NOMO-1 (cell line): Measurements from ENCODE around the gene BCR.
A peak's percentile ranks its signal among the peaks of the same experiment; 100 is the strongest.

Experiments used
- DNase-seq, 2 experiments: peaks; one replicate each; lab custom pipeline; 2025; ENCODE audit not compliant: unreplicated experiment in 2 of 2; lab: John Stamatoyannopoulos, UW

Gene BCR

GRCh38 chr22:23215294-23216241 lies 35.3 kb downstream of the BCR start:
- no peak for DNase-seq

DNA sequence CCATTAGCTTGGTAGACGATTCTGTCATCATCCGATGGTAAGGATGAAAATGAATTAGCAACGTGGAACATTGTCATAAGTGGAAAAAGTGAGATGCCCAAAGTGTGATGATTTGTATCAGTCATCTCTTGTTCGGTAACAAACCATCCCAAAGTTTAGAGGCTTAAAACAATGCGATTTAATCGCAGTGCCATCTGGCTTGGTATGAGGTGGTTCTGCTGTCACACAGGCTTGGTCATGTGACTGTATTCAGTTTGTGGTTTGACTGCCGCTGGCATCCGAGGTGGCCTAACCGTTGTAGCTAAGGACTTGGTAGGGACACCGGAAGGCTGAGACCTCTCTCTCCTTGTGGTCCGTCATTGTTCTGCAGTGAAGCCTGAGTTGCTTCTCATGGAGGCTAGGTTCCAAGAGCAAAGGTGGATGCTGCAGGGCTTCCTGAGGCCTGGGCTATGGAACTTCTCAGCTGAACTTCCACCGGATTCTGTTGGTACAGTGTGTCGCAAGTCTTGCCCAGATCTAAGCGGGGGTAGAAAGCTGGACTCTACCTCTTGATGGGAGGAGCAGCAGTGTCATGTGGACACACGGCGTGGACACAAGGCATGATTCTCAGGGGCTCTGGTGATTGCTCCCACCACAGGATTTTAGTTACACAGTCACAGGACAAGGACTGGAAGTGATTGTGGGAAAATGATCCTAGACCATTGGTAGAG lies 36.3 kb downstream of the BCR start:
- DNase-seq: peak; percentile 71 to 81

DNA sequence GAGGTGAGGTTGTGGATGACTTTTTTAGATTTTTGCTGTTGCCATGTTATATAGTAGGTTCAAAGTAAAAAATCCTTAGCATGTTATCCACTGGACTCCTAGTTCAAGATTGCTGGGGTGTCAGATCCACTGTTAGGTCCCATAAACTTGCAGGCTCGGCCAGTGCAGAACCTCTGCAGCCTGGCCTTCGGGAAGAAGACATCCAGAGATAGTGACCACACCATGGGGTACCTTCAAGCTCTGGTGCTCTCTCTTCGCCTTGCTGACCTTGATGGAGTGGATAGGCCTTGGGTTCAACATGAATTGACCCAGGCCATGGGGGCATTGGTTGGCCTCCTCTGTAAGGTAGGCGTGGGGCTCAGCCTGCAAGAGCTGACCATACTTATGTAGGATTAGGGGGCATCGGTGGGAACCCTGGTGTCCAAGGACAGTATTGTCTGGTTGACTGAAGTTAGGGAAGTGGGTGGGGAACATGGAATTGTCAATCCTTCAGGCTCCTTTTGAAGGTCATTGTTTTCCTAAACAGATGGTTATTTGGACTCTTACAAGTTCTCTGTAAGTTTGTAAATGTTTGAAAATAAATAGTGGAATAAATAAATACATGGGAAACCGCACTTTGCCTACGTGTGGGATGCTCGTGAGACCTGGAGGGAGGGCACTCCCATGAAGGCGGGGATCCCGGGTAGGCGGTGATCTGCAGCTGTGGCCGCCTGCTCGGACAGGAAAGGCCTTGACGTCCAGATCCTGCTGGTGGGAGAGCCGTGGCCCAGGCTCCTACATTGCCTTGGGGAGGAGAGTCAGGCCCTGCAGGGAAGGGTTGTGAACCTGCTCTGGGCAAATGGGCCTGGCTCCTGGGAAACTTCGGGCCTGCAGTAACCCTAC lies 37.1 kb downstream of the BCR start:
- no peak for DNase-seq

DNA sequence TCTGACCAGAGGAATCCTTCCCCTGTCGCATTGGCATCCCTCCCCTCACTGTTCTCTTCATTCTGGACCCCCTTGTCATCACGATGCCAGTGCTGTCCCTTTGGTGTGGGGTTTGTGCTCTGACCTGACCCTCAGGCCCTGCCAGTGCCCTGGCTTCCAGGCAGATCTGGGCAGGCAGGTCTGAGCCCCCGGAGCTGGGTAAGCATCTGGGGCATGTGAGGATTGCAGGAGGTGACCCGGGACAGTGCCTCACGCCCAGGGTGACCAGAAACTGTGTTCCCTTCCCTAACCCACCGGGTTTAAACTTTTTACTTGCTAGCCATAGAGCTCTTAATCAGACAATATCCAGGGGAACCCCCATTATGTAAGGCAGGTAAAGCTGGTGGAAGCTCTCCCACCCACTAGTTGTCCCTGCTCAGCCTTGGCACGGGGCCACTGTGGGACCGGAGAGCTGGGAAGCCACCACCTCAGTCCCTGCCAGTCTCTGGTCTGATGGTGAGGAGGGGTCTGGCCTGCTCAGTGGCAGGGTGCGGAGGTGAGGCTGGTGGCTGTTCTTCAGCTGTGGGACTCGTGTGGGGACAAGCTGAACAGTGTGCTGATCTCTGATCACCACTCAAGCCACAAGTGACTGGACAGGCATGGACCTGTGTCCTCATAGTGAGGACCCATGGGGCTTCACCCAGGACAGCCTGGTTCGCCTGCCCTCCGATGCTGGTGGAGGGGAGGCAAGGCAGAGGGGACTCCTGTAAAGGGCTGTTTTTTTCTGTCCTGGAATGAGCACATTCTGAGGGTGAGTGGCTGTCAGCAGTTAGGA lies 38.0 kb downstream of the BCR start:
- no peak for DNase-seq

DNA sequence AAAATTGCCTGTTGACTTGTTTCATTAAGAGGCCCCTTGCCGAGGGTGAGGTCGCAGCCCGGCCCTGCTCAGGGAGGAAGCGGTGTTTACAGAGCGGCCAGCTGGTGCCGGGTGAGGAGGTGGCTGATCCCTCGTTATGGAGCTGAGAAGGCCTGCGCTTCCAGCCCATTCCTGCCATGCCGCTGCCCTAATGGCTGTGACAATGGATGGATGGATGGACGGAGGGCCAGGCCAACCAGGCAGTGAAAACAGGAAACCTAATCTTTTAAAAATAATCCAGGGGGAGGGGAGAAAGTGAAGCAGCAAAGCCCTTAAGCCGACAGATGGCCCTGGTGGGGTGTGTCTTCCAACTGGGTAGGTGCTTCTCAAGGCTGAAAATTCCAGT lies 38.5 kb downstream of the BCR start:
- DNase-seq: peak; percentile 43 to 51

DNA sequence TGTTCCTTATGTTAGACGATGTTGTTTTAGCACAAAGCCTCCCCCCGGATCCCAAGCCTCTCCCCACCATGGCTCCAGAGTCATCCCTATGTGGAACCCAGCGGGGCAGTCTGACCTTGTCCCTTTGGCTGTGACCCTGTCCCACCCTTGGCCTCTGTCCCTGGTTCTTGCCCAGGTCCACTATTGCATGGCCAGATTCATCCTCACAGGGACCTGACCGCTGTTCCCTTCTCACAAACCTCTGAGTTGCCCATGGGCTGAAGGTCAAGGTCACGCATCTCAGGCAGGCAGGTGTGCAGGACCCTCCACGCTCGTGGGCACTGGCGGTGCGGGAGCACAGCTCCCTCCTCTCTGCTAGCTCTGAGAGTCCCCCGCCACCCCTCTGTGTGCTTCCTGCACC lies 39.0 kb downstream of the BCR start:
- DNase-seq: no peak

DNA sequence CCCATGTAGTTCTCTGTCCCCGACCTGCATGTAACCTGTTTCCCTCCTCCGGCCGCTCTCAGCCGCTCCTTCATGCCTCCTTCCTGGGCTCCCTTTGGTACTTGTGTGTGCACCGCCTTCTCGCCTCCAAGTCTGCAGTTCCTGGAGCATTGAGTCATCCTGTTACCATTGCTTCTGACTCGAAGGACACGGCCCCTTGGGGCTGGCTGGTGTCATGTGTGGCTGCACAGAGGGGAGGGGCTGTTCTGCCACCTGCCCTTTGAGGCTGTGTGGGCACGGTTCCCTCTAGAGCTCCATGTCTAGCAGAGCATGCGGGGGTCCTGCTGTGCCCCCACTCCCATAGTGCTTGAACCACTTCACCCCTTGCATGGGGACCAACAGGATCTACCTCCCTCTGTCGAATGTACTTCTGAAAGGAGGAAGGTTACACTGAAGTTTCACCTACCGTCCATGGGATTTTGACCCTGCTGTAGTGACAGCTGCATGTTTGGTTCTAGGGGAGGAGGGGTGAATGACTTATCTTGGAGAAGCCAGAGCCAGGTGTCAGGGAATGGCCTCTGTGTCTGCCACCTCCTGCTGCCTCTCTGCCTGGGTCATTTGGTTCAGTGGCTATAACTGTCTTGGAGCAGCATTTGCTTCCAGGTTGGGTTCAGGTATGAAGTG lies 39.6 kb downstream of the BCR start:
- peak; percentile 71 for DNase-seq

DNA sequence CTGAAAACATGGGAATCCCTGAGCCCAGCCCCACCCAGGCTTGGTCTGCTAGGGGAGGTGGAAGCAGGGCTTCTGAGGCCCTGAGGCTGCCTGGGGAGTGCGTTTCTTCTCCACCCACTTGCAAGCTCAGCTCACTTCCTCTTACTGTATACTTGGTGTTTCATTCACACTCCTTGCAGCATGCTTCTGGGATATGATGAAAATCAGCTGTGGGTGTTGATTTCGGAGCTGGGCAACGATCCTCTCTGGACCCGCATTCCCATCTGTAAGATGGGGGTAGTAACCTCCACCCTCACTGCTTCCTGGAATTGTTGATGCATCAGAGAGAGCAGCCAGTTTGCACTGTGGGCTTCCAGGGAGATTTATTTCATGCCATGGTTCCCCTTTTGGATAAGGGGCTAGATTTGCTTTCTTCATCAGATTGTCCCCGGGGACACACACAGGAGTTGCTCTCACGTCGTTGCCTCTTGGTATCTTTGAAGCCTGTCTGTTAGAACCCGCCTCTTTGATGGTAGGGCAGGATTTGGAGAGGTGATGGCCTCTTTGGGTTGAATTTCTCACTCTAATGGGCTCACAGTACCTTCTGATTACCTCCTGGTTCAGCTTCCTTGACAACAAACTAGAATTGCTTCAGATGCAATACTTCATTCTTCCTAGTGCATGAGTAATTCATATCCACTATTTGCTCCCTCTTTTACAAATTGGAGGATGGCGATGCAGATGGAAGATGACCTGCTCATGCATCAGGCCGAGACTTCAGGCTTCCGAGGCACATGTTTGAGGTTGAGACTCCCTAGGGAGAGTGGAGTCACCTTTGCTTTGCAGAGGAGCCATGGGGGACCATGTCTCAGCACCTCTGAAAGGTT lies 40.4 kb downstream of the BCR start:
- DNase-seq: peak; percentile 54 to 84

DNA sequence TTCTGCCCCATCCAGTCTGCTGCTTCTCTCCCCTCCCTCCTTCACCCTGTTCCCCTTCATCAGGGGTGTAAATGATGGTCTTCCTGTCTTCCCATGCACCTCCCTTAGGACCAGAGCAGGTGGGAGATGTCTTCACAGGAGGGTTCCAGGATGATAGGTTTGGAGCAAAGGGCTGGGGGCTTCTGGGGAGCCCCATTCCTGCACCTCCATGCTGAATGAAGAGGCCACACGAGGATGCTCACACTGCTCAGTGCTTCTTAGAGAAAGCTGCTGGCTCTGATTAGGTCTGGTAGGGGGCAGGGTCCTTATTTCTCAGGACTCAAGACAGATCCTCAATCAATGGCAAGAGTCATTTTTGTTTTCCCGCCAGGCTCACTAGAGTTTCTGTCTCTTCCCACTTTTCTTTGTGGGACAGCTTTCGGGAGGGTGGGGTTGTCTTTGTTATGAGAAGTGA lies 41.1 kb downstream of the BCR start:
- no peak for DNase-seq

- peak; percentile 9 to 71 for DNase-seq
Measured at GRCh38 chr22:23222033-23222792, 41.9 kb downstream of the BCR start.

- DNase-seq: no peak
Measured at GRCh38 chr22:23222793-23223568, 42.7 kb downstream of the BCR start.

DNA sequence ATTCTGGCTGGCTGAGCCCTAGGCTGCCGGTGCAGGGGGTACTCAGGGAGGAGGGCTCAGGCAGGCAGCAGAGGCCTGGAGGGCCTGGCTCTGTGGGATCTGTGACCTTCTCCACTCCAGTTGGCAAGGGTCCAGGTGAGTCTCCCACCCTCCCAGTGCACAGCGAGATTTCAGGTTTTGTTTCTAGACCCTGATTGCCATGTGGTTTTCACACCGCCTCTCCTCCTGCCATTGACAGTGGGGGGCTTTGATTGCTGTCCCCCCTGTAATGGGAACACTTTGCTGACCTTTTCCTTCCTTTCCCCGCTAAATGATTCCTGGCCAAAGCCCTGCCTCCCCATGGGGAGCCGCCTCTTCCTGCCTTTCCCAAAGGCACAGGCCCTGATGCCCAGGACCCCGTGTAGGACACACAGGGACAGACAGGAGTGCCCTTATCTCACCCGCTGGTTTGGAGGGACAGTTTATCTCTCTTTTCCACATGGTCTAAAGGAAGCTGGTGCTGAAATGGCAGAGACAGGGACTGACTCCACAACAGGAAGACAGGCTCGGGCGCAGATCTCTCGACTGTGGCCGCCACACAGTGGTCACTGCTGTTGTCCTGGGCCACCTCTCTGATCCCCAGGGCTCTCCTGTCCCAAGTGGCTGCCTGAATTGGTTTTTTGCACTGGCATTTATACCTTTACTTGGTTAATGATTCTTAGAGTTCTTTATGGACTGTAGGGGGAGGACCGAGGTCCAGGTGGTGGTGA lies 43.4 kb downstream of the BCR start:
- no peak for DNase-seq

DNA sequence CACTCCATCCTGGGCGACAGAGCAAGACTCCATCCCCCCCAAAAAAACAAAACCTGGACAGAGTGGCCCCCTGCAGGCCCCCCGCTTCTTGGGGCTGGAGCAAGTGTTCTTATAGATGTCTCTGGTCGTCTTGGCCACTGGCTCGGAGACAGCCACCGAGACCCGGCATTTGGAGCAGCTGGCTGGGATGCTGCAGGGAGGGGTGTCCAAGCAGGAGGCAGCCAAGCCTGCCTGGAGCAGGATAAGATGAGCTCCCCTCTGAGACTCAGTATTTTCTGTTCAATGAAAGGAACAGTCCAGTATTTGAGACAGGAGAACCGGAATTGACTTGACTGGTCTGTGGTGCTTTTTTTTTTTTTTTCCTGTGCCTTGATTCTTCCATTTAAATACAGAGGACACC lies 44.5 kb downstream of the BCR start:
- no peak for DNase-seq

DNA sequence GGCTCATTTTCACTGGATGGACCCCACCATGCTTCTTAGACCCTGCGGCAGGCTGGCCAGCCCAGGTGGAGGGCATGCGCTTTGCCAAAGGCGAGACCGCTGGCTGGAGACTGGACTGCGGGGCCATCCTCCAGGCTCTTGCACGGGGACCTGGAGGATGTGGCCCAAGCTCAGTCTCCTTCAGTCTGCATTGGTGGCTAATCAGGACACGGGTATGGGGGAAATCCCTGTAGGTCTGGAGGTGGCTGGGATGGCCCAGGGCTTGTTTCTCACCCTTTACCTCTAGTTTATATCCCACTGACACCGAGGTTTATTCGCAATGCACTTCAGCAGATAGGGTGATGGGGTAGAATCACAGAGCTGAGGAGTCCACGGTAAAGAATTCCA lies 45.0 kb downstream of the BCR start:
- DNase-seq: no peak

DNA sequence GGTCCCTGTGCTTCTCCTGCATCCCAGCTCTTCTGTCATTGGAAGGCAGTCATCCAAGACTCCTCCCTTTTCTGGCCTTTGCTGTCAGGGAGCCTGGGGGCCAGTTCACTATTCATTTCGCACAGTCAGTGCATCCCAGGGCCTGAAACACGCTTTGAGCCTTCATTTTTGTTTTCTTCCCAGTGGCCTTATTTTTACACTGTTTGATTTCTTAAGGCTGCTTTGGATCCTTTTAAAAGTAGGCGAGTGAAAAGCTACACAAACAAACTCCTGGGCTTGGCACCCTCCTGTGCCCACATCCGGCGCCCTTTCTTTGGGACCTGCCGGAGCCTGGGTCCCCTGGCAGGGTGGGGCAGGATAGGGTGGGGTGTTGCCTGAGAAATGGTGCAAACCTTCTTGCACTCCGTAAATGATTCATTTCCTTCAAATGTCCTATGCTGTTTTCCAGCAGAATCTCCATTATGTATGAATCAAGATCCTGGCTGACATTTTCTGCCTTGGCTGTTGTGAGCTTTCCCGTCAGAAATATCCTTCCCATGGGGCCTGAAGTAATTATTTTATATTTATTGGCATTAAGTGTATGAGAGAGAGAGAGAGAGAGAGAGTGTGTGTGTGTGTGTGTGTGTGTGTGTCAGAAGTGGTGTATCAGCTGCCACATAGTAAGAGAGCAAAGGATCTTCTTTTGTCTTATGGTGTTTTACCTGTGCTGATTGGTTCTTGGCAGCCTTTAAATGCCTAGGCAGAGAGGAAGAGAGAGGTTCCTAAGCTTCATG lies 45.6 kb downstream of the BCR start:
- no peak for DNase-seq

- no peak for DNase-seq
Measured at GRCh38 chr22:23226497-23226850, 46.2 kb downstream of the BCR start.
